GM23338 (cell line): Measurements from ENCODE around the gene KRT9.

Experiments
- CREB1 ChIP-seq: fragments of 250-450 bp; sonication (Bioruptor Pico); IDR thresholded peaks from 2 replicates; pipeline ENCODE4 v1.5.0; 2020; ENCODE audit warnings: low read depth, mild to moderate bottlenecking, moderate library complexity
- CTCF ChIP-seq, 2 experiments: fragments of 200-600 bp in 1 of 2; sonication (generic) in 1 of 2; conservative IDR thresholded peaks; 2 replicates each; pipeline versions ENCODE4 v1.5.1 to v1.6.1; 2016 to 2017; ENCODE audit warnings: antibody characterized with exemption in 2 of 2, low read depth in 2 of 2, mild to moderate bottlenecking in 2 of 2, moderate library complexity in 1 of 2
- EZH2 ChIP-seq: fragments of 200-600 bp; sonication (generic); IDR thresholded peaks from one replicate; pipeline ENCODE4 v1.8.0; 2017; ENCODE audit warnings: antibody characterized with exemption, mild to moderate bottlenecking, low read depth; ENCODE audit not compliant: unreplicated experiment
- EZH2phosphoT487 ChIP-seq: fragments of 200-600 bp; sonication (generic); IDR thresholded peaks from one replicate; pipeline ENCODE4 v1.8.1; 2018; ENCODE audit warnings: antibody characterized with exemption; ENCODE audit not compliant: unreplicated experiment
- JUNB ChIP-seq: IDR thresholded peaks from one replicate; pipeline ENCODE4 v1.6.1; 2016; ENCODE audit warnings: antibody characterized with exemption; ENCODE audit not compliant: unreplicated experiment
- POLR2AphosphoS5 ChIP-seq: IDR thresholded peaks from 2 replicates; pipeline ENCODE4 v1.6.1; 2016; ENCODE audit warnings: antibody characterized with exemption, low read depth
- TF ChIP-seq, protein P1 (sequence below): IDR thresholded peaks from 2 replicates; pipeline ENCODE4 v1.6.1; 2016; ENCODE audit warnings: antibody characterized with exemption

GRCh38 chr17:41594363-41594915, 22.6 kb upstream of the KRT9 start:
- TF ChIP-seq CTCF (conservative IDR thresholded peaks at IDR 0.05; ENCODE audit: low read depth in 2 of 2) (no peak), EZH2 (no peak), POLR2AphosphoS5 (no peak), EZH2phosphoT487 (no peak), JUNB (no peak), CREB1 (CRISPR knock-in tag) (no peak)
- TF ChIP-seq, protein P1, sequence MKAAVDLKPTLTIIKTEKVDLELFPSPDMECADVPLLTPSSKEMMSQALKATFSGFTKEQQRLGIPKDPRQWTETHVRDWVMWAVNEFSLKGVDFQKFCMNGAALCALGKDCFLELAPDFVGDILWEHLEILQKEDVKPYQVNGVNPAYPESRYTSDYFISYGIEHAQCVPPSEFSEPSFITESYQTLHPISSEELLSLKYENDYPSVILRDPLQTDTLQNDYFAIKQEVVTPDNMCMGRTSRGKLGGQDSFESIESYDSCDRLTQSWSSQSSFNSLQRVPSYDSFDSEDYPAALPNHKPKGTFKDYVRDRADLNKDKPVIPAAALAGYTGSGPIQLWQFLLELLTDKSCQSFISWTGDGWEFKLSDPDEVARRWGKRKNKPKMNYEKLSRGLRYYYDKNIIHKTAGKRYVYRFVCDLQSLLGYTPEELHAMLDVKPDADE, result no peak
